ENCODE data around the gene PKM.

PKM gene

GRCh38 chr15:72168131-72168807, 62.7 kb downstream of the PKM start:
- Histone ChIP-seq H3K4me3 (ENCODE audit: insufficient read depth in 1 of 2, low read depth in 1 of 2, low read length in 2 of 2) (no peak overlapping the region), H4K8ac (ENCODE audit: low read length) (no peak overlapping the region), H3K36me3 (ENCODE audit: control insufficient read depth in 1 of 2, insufficient read depth in 2 of 2, low read depth in 1 of 2, low read length in 2 of 2) (no peaks in the 10 kb centered on the region), H2BK120ac (ENCODE audit: low read depth, low read length) (no peak overlapping the region), H3K27me3 (ENCODE audit: control insufficient read depth in 1 of 2, insufficient read depth in 1 of 2, low read length in 2 of 2) (peaks cover 0 to 58% of the 10 kb centered on the region in 2 experiments), H2AK5ac (ENCODE audit: low read length, severe bottlenecking) (no peak overlapping the region), H3K4ac (ENCODE audit: low read depth in 1 of 2, low read length in 2 of 2) (no peak overlapping the region), H3K9me3 (ENCODE audit: control insufficient read depth, low read length) (no peaks in the 10 kb centered on the region), H3K4me2 (ENCODE audit: low read length, poor library complexity, severe bottlenecking) (no peak overlapping the region), H3K79me1 (replicated peaks; ENCODE audit: low read length, poor library complexity, severe bottlenecking) (no peaks in the 10 kb centered on the region), H2BK15ac (ENCODE audit: low read depth, poor library complexity, severe bottlenecking) (no peak overlapping the region), H2BK12ac (ENCODE audit: low read length in 2 of 2) (peak overlapping the region in 1 of 2 experiments; percentile 57), H4K91ac (ENCODE audit: low read length) (no peak overlapping the region), H3K23ac (ENCODE audit: low read length in 2 of 2) (no peak overlapping the region), H3K18ac (ENCODE audit: low read depth in 1 of 2, low read length in 2 of 2) (no peak overlapping the region), H3K4me1 (ENCODE audit: control insufficient read depth, insufficient read depth, low read depth, low read length) (peaks cover 13% of the 10 kb centered on the region), H3K27ac (ENCODE audit: low read length, poor library complexity, severe bottlenecking) (no peak overlapping the region), H2AFZ (ENCODE audit: low read depth, low read length) (peak overlapping the region; percentile 3), H3K14ac (ENCODE audit: low read length in 2 of 2) (peak overlapping the region in 1 of 2 experiments; percentile 76), H2BK5ac (ENCODE audit: low read depth, low read length, poor library complexity, severe bottlenecking) (no peak overlapping the region), H3K9ac (ENCODE audit: low read length) (no peak overlapping the region)
- WGBS, result 27% methylated on average over 6 of the region's 7 CpGs
- peak; percentile 29 for DNase-seq

- Histone ChIP-seq H3K27me3 (ENCODE audit: control insufficient read depth in 1 of 2, insufficient read depth in 1 of 2, low read length in 2 of 2) (peaks cover 0 to 61% of the 10 kb centered on the region in 2 experiments), H4K91ac (ENCODE audit: low read length) (no peak overlapping the region), H3K27ac (ENCODE audit: low read length, poor library complexity, severe bottlenecking) (no peak overlapping the region)
Measured at GRCh38 chr15:72167445-72167844, 63.5 kb downstream of the PKM start.

GRCh38 chr15:72166716-72167417, 64.1 kb downstream of the PKM start:
- Histone ChIP-seq H3K9me3 (ENCODE audit: control insufficient read depth, low read length) (no peaks in the 10 kb centered on the region), H3K4me3 (ENCODE audit: insufficient read depth in 1 of 2, low read depth in 1 of 2, low read length in 2 of 2) (no peak overlapping the region), H3K4me2 (ENCODE audit: low read length, poor library complexity, severe bottlenecking) (no peak overlapping the region), H3K36me3 (ENCODE audit: control insufficient read depth in 1 of 2, insufficient read depth in 2 of 2, low read depth in 1 of 2, low read length in 2 of 2) (no peaks in the 10 kb centered on the region), H2AK5ac (ENCODE audit: low read length, severe bottlenecking) (no peak overlapping the region), H2BK5ac (ENCODE audit: low read depth, low read length, poor library complexity, severe bottlenecking) (no peak overlapping the region), H3K14ac (ENCODE audit: low read length in 2 of 2) (no peak overlapping the region), H3K4me1 (ENCODE audit: control insufficient read depth, insufficient read depth, low read depth, low read length) (peaks cover 13% of the 10 kb centered on the region), H3K9ac (ENCODE audit: low read length) (no peak overlapping the region), H3K27me3 (ENCODE audit: control insufficient read depth in 1 of 2, insufficient read depth in 1 of 2, low read length in 2 of 2) (peaks cover 0 to 61% of the 10 kb centered on the region in 2 experiments), H2BK15ac (ENCODE audit: low read depth, poor library complexity, severe bottlenecking) (no peak overlapping the region), H4K91ac (ENCODE audit: low read length) (no peak overlapping the region), H2BK120ac (ENCODE audit: low read depth, low read length) (no peak overlapping the region), H4K8ac (ENCODE audit: low read length) (no peak overlapping the region), H2BK12ac (ENCODE audit: low read length in 2 of 2) (no peak overlapping the region), H3K27ac (ENCODE audit: low read length, poor library complexity, severe bottlenecking) (no peak overlapping the region), H3K79me1 (replicated peaks; ENCODE audit: low read length, poor library complexity, severe bottlenecking) (no peaks in the 10 kb centered on the region), H2AFZ (ENCODE audit: low read depth, low read length) (no peak overlapping the region), H3K23ac (ENCODE audit: low read length in 2 of 2) (no peak overlapping the region), H3K18ac (ENCODE audit: low read depth in 1 of 2, low read length in 2 of 2) (no peak overlapping the region), H3K4ac (ENCODE audit: low read depth in 1 of 2, low read length in 2 of 2) (no peak overlapping the region)
- WGBS, result 84% methylated on average over 5 of the region's 5 CpGs
- no peak for DNase-seq

More at GRCh38 chr15:72167445-72167844, 63.5 kb downstream of the PKM start:
- DNase-seq, result no peak
- Histone ChIP-seq H3K9ac (ENCODE audit: low read length) (no peak overlapping the region), H3K4me1 (ENCODE audit: control insufficient read depth, insufficient read depth, low read depth, low read length) (peaks cover 13% of the 10 kb centered on the region), H2BK5ac (ENCODE audit: low read depth, low read length, poor library complexity, severe bottlenecking) (no peak overlapping the region), H3K36me3 (ENCODE audit: control insufficient read depth in 1 of 2, insufficient read depth in 2 of 2, low read depth in 1 of 2, low read length in 2 of 2) (no peaks in the 10 kb centered on the region), H2AK5ac (ENCODE audit: low read length, severe bottlenecking) (no peak overlapping the region), H3K79me1 (replicated peaks; ENCODE audit: low read length, poor library complexity, severe bottlenecking) (no peaks in the 10 kb centered on the region), H3K4ac (ENCODE audit: low read depth in 1 of 2, low read length in 2 of 2) (no peak overlapping the region), H4K8ac (ENCODE audit: low read length) (no peak overlapping the region), H3K18ac (ENCODE audit: low read depth in 1 of 2, low read length in 2 of 2) (no peak overlapping the region), H2AFZ (ENCODE audit: low read depth, low read length) (no peak overlapping the region), H2BK12ac (ENCODE audit: low read length in 2 of 2) (no peak overlapping the region), H3K14ac (ENCODE audit: low read length in 2 of 2) (no peak overlapping the region), H2BK15ac (ENCODE audit: low read depth, poor library complexity, severe bottlenecking) (no peak overlapping the region), H3K9me3 (ENCODE audit: control insufficient read depth, low read length) (no peaks in the 10 kb centered on the region), H3K23ac (ENCODE audit: low read length in 2 of 2) (no peak overlapping the region), H2BK120ac (ENCODE audit: low read depth, low read length) (no peak overlapping the region), H3K4me3 (ENCODE audit: insufficient read depth in 1 of 2, low read depth in 1 of 2, low read length in 2 of 2) (no peak overlapping the region), H3K4me2 (ENCODE audit: low read length, poor library complexity, severe bottlenecking) (no peak overlapping the region)
- WGBS, result 78% methylated on average over 6 of the region's 6 CpGs

GRCh38 chr15:72163719-72164118, 67.3 kb downstream of the PKM start:
- no peak overlapping the region for H3K23ac ChIP-seq (ENCODE audit: low read length in 2 of 2)
- H4K8ac ChIP-seq (ENCODE audit: low read length), result no peak overlapping the region
- peaks cover 9% of the 10 kb centered on the region for H3K4me1 ChIP-seq (ENCODE audit: control insufficient read depth, insufficient read depth, low read depth, low read length)
- H4K91ac ChIP-seq (ENCODE audit: low read length), result no peak overlapping the region
- H3K18ac ChIP-seq (ENCODE audit: low read depth in 1 of 2, low read length in 2 of 2), result no peak overlapping the region
- no peak overlapping the region for H3K4ac ChIP-seq (ENCODE audit: low read depth in 1 of 2, low read length in 2 of 2)
- no peaks in the 10 kb centered on the region for H3K9me3 ChIP-seq (ENCODE audit: control insufficient read depth, low read length)
- no peak overlapping the region for H3K4me3 ChIP-seq (ENCODE audit: insufficient read depth in 1 of 2, low read depth in 1 of 2, low read length in 2 of 2)
- H3K4me2 ChIP-seq (ENCODE audit: low read length, poor library complexity, severe bottlenecking), result no peak overlapping the region
- no peaks in the 10 kb centered on the region for H3K79me1 ChIP-seq (replicated peaks; ENCODE audit: low read length, poor library complexity, severe bottlenecking)
- no peak for DNase-seq
- no peaks in the 10 kb centered on the region for H3K36me3 ChIP-seq (ENCODE audit: control insufficient read depth in 1 of 2, insufficient read depth in 2 of 2, low read depth in 1 of 2, low read length in 2 of 2)
- no peak overlapping the region for H2AFZ ChIP-seq (ENCODE audit: low read depth, low read length)
- H2BK12ac ChIP-seq (ENCODE audit: low read length in 2 of 2), result no peak overlapping the region
- H3K14ac ChIP-seq (ENCODE audit: low read length in 2 of 2), result no peak overlapping the region
- no peak overlapping the region for H2AK5ac ChIP-seq (ENCODE audit: low read length, severe bottlenecking)
- no peak overlapping the region for H3K9ac ChIP-seq (ENCODE audit: low read length)
- H2BK120ac ChIP-seq (ENCODE audit: low read depth, low read length), result no peak overlapping the region
- no peak overlapping the region for H3K27ac ChIP-seq (ENCODE audit: low read length, poor library complexity, severe bottlenecking)
- H2BK5ac ChIP-seq (ENCODE audit: low read depth, low read length, poor library complexity, severe bottlenecking), result no peak overlapping the region
- no peak overlapping the region for H2BK15ac ChIP-seq (ENCODE audit: low read depth, poor library complexity, severe bottlenecking)
- peaks cover 0 to 48% of the 10 kb centered on the region in 2 experiments for H3K27me3 ChIP-seq (ENCODE audit: control insufficient read depth in 1 of 2, insufficient read depth in 1 of 2, low read length in 2 of 2)
- 84% methylated on average over 4 of the region's 4 CpGs for WGBS

Measured in mesenchymal stem cell (in vitro differentiated cells and primary cell).